Loucy (cell line): Measurements from ENCODE around the gene ERCC5.
A peak's percentile ranks its signal among the peaks of the same experiment; 100 is the strongest.

Experiments used
- H2AFZ ChIP-seq: fragments of 200-600 bp; sonication (generic); 2 replicates; pipeline ENCODE4 v1.6.0; 2016; ENCODE audit warnings: antibody characterized with exemption, mild to moderate bottlenecking, low read length, moderate library complexity
- H3F3A ChIP-seq: fragments of 200-600 bp; 2 replicates; pipeline ENCODE4 v1.6.0; 2016; ENCODE audit warnings: antibody characterized with exemption, low read depth, mild to moderate bottlenecking
- H3K27me3 ChIP-seq: fragments of 200-600 bp; sonication (generic); 2 replicates; pipeline ENCODE4 v1.6.1; 2014; ENCODE audit warnings: low read length, mild to moderate bottlenecking; ENCODE audit not compliant: insufficient read depth, poor library complexity, severe bottlenecking
- H3K36me3 ChIP-seq: fragments of 200-600 bp; sonication (generic); 2 replicates; pipeline ENCODE4 v1.6.1; 2016; ENCODE audit warnings: low read length; ENCODE audit not compliant: insufficient read depth
- H3K4me1 ChIP-seq: fragments of 200-600 bp; sonication (generic); 2 replicates; pipeline ENCODE4 v1.5.1; 2014; ENCODE audit warnings: low read length, mild to moderate bottlenecking; ENCODE audit not compliant: insufficient read depth, poor library complexity, severe bottlenecking
- H3K4me2 ChIP-seq: fragments of 200-600 bp; sonication (generic); 2 replicates; pipeline ENCODE4 v1.6.0; 2014; ENCODE audit warnings: antibody characterized with exemption, low read length, low read depth, mild to moderate bottlenecking; ENCODE audit not compliant: poor library complexity, severe bottlenecking
- H3K4me3 ChIP-seq: fragments of 200-600 bp; sonication (generic); 2 replicates; pipeline ENCODE4 v1.5.1; 2014; ENCODE audit warnings: low read length, mild to moderate bottlenecking, mixed read lengths; ENCODE audit not compliant: poor library complexity, severe bottlenecking
- H3K79me2 ChIP-seq: fragments of 200-600 bp; sonication (generic); 2 replicates; pipeline ENCODE4 v1.6.1; 2014; ENCODE audit warnings: low read length; ENCODE audit not compliant: insufficient read depth
- H3K9ac ChIP-seq: fragments of 200-600 bp; sonication (generic); 2 replicates; pipeline ENCODE4 v1.6.0; 2014; ENCODE audit warnings: mild to moderate bottlenecking, low read depth, low read length, moderate library complexity; ENCODE audit not compliant: poor library complexity, severe bottlenecking
- H3K9me2 ChIP-seq: fragments of 200-600 bp; sonication (generic); replicated peaks from 2 replicates; pipeline ENCODE4 v1.6.1; 2016; ENCODE audit warnings: low read depth, low read length, mixed read lengths
- H3K9me3 ChIP-seq: fragments of 200-600 bp; sonication (generic); 2 replicates; pipeline ENCODE4 v1.6.1; 2014; ENCODE audit warnings: mild to moderate bottlenecking, antibody characterized with exemption, low read length, low read depth; ENCODE audit not compliant: insufficient read depth
- H4K20me1 ChIP-seq: fragments of 200-600 bp; sonication (generic); 2 replicates; pipeline ENCODE4 v1.6.0; 2014; ENCODE audit warnings: antibody characterized with exemption, low read length, mild to moderate bottlenecking; ENCODE audit not compliant: insufficient read depth, poor library complexity, severe bottlenecking
- CTCF ChIP-seq: fragments of 200-600 bp; sonication (generic); conservative IDR thresholded peaks from 2 replicates; pipeline ENCODE4 v1.5.1; 2014; ENCODE audit warnings: mild to moderate bottlenecking, antibody characterized with exemption, low read length
- EZH2phosphoT487 ChIP-seq: fragments of 200-600 bp; IDR thresholded peaks from 2 replicates; pipeline ENCODE4 v1.6.1; 2018; ENCODE audit warnings: antibody characterized with exemption, mild to moderate bottlenecking, moderate library complexity, borderline replicate concordance

ERCC5 gene

GRCh38 chr13:102869948-102870676 lies 24.3 kb downstream of the ERCC5 start:
- peaks cover 1% of the 10 kb centered on the region for H3K4me1 ChIP-seq
- no peaks in the 10 kb centered on the region for H3K27me3 ChIP-seq
- no peaks in the 10 kb centered on the region for H3K9me2 ChIP-seq
- no peak overlapping the region for H3K4me2 ChIP-seq
- H4K20me1 ChIP-seq, result peaks cover 18% of the 10 kb centered on the region
- no peak for TF ChIP-seq EZH2phosphoT487
- no peak overlapping the region for H2AFZ ChIP-seq
- no peak overlapping the region for H3K4me3 ChIP-seq
- H3K36me3 ChIP-seq, result peaks cover 85% of the 10 kb centered on the region
- peaks cover 6% of the 10 kb centered on the region; the same call in 1 of the 2 replicates for H3K79me2 ChIP-seq
- H3K9me3 ChIP-seq, result no peaks in the 10 kb centered on the region
- H3F3A ChIP-seq, result 0 out of 2 replicates have a peak, but pooled peaks cover 4% of the 10 kb centered on the region
- no peak overlapping the region for H3K9ac ChIP-seq

- H3K36me3 ChIP-seq, result peaks cover 85% of the 10 kb centered on the region
- 0 out of 2 replicates have a peak, but pooled peaks cover 4% of the 10 kb centered on the region for H3F3A ChIP-seq
- H3K4me3 ChIP-seq, result no peak overlapping the region
- H3K9me3 ChIP-seq, result no peaks in the 10 kb centered on the region
- peaks cover 15% of the 10 kb centered on the region for H4K20me1 ChIP-seq
- H3K4me2 ChIP-seq, result no peak overlapping the region
- H3K79me2 ChIP-seq, result peaks cover 6% of the 10 kb centered on the region; the same call in 1 of the 2 replicates
- TF ChIP-seq EZH2phosphoT487 (no peak), CTCF (peak; percentile 81)
- no peaks in the 10 kb centered on the region for H3K9me2 ChIP-seq
- H3K4me1 ChIP-seq, result no peaks in the 10 kb centered on the region
- H2AFZ ChIP-seq, result no peak overlapping the region
- no peaks in the 10 kb centered on the region for H3K27me3 ChIP-seq
- no peak overlapping the region for H3K9ac ChIP-seq
Measured at GRCh38 chr13:102870677-102871415, 25.0 kb downstream of the ERCC5 start.

GRCh38 chr13:102872131-102872530 lies 26.3 kb downstream of the ERCC5 start:
- Histone ChIP-seq H4K20me1 (peaks cover 15% of the 10 kb centered on the region), H3F3A (0 out of 2 replicates have a peak, but pooled peaks cover 4% of the 10 kb centered on the region), H3K9me2 (no peaks in the 10 kb centered on the region), H3K79me2 (peaks cover 6% of the 10 kb centered on the region; the same call in 1 of the 2 replicates), H3K4me2 (no peak overlapping the region), H3K9me3 (no peaks in the 10 kb centered on the region), H3K4me3 (no peak overlapping the region), H3K4me1 (no peaks in the 10 kb centered on the region), H2AFZ (no peak overlapping the region), H3K9ac (no peak overlapping the region), H3K36me3 (peaks cover 85% of the 10 kb centered on the region), H3K27me3 (no peaks in the 10 kb centered on the region)
- TF ChIP-seq EZH2phosphoT487 (no peak), CTCF (no peak)
